Measurements from ENCODE around the gene GSTK1. TPM values are rescaled to one million over a fixed set of nuclear protein-coding genes. Genes with fewer than 3 reads are reported as not detected.

GSTK1 gene
- total RNA-seq, 1 donor from 2014 or later: 51.0 TPM

GRCh38 chr7:143252006-143252405, 11.2 kb upstream of the GSTK1 start:
- Mint-ChIP-seq H3K4me3 (no peak overlapping the region), H3K36me3 (ENCODE audit: low read depth) (peaks cover 11% of the 10 kb centered on the region), H3K27ac (ENCODE audit: unreplicated experiment) (no peak overlapping the region), H3K27me3 (ENCODE audit: low read depth) (no peaks in the 10 kb centered on the region), H3K9me3 (peaks cover 8% of the 10 kb centered on the region), H3K4me1 (peaks cover 7% of the 10 kb centered on the region)
- no peak for DNase-seq (ENCODE audit: low read depth, low spot score)
- no peak for TF ChIP-seq CTCF (conservative IDR thresholded peaks at IDR 0.05)

GRCh38 chr7:143255564-143255963, 7.7 kb upstream of the GSTK1 start:
- no peak overlapping the region for H3K4me3 Mint-ChIP-seq
- no peaks in the 10 kb centered on the region for H3K27me3 Mint-ChIP-seq (ENCODE audit: low read depth)
- no peak overlapping the region for H3K27ac Mint-ChIP-seq (ENCODE audit: unreplicated experiment)

GRCh38 chr7:143256325-143256724, 6.9 kb upstream of the GSTK1 start:
- peaks cover 8% of the 10 kb centered on the region for H3K9me3 Mint-ChIP-seq
- no peak for TF ChIP-seq CTCF (conservative IDR thresholded peaks at IDR 0.05)
- DNase-seq (ENCODE audit: low read depth, low spot score): no peak
- H3K36me3 Mint-ChIP-seq (ENCODE audit: low read depth): peaks cover 11% of the 10 kb centered on the region
- no peaks in the 10 kb centered on the region for H3K4me1 Mint-ChIP-seq
- H3K4me3 Mint-ChIP-seq: no peak overlapping the region
- H3K27me3 Mint-ChIP-seq (ENCODE audit: low read depth): no peaks in the 10 kb centered on the region
- no peak overlapping the region for H3K27ac Mint-ChIP-seq (ENCODE audit: unreplicated experiment)

More at GRCh38 chr7:143255564-143255963, 7.7 kb upstream of the GSTK1 start:
- no peak for TF ChIP-seq CTCF (conservative IDR thresholded peaks at IDR 0.05)
- no peaks in the 10 kb centered on the region for H3K4me1 Mint-ChIP-seq
- H3K9me3 Mint-ChIP-seq: peaks cover 8% of the 10 kb centered on the region
- DNase-seq (ENCODE audit: low read depth, low spot score): no peak
- H3K36me3 Mint-ChIP-seq (ENCODE audit: low read depth): peaks cover 11% of the 10 kb centered on the region

GRCh38 chr7:143256932-143257331, 6.3 kb upstream of the GSTK1 start:
- Mint-ChIP-seq H3K36me3 (ENCODE audit: low read depth) (peaks cover 11% of the 10 kb centered on the region), H3K27me3 (ENCODE audit: low read depth) (no peaks in the 10 kb centered on the region), H3K4me3 (no peak overlapping the region), H3K27ac (ENCODE audit: unreplicated experiment) (no peak overlapping the region), H3K4me1 (peaks cover under 1% of the 10 kb centered on the region), H3K9me3 (peaks cover 8% of the 10 kb centered on the region)
- no peak for DNase-seq (ENCODE audit: low read depth, low spot score)
- no peak for TF ChIP-seq CTCF (conservative IDR thresholded peaks at IDR 0.05)

- TF ChIP-seq CTCF (conservative IDR thresholded peaks at IDR 0.05): no peak
- no peak overlapping the region for H3K27ac Mint-ChIP-seq (ENCODE audit: unreplicated experiment)
- DNase-seq (ENCODE audit: low read depth, low spot score): no peak
- peaks cover 10% of the 10 kb centered on the region for H3K36me3 Mint-ChIP-seq (ENCODE audit: low read depth)
- H3K9me3 Mint-ChIP-seq: peaks cover 8% of the 10 kb centered on the region
- H3K27me3 Mint-ChIP-seq (ENCODE audit: low read depth): no peaks in the 10 kb centered on the region
- peaks cover 3% of the 10 kb centered on the region for H3K4me1 Mint-ChIP-seq
- no peak overlapping the region for H3K4me3 Mint-ChIP-seq
Measured at GRCh38 chr7:143257501-143257900, 5.7 kb upstream of the GSTK1 start.

GRCh38 chr7:143258831-143259230, 4.4 kb upstream of the GSTK1 start:
- H3K4me3 Mint-ChIP-seq: no peak overlapping the region
- DNase-seq (ENCODE audit: low read depth, low spot score): no peak
- no peak overlapping the region for H3K27ac Mint-ChIP-seq (ENCODE audit: unreplicated experiment)
- H3K36me3 Mint-ChIP-seq (ENCODE audit: low read depth): peaks cover 4% of the 10 kb centered on the region
- no peak for TF ChIP-seq CTCF (conservative IDR thresholded peaks at IDR 0.05)
- peaks cover 4% of the 10 kb centered on the region for H3K9me3 Mint-ChIP-seq
- H3K27me3 Mint-ChIP-seq (ENCODE audit: low read depth): no peaks in the 10 kb centered on the region
- peaks cover 8% of the 10 kb centered on the region for H3K4me1 Mint-ChIP-seq

Data from neural crest cell (in vitro differentiated cells).